Activated CD4-positive, CD25-positive, alpha-beta regulatory T cell (primary cell): ENCODE measurements around the gene GUCA1C.

Experiments used
- DNase-seq, 4 experiments: peaks; one replicate each; lab custom pipeline; 2025; lab: John Stamatoyannopoulos, UW

Gene GUCA1C

GRCh38 chr3:108907194-108907593 lies 46.5 kb downstream of the GUCA1C start:
- no peak for DNase-seq

- no peak for DNase-seq
These were observed 54.1 kb downstream of the GUCA1C start for GRCh38 chr3:108899530-108899929.

GRCh38 chr3:108897883-108898282 lies 55.8 kb downstream of the GUCA1C start:
- no peak for DNase-seq

GRCh38 chr3:108894981-108895380 lies 58.7 kb downstream of the GUCA1C start:
- no peak for DNase-seq

GRCh38 chr3:108891833-108892232 lies 61.8 kb downstream of the GUCA1C start:
- DNase-seq = no peak

- DNase-seq = no peak
These were observed 65.9 kb downstream of the GUCA1C start for GRCh38 chr3:108887777-108888176.

GRCh38 chr3:108887121-108887520 lies 66.6 kb downstream of the GUCA1C start:
- DNase-seq = no peak

GRCh38 chr3:108883373-108883772 lies 70.3 kb downstream of the GUCA1C start:
- DNase-seq = no peak

GRCh38 chr3:108882762-108883161 lies 70.9 kb downstream of the GUCA1C start:
- no peak for DNase-seq

- DNase-seq = no peak
These were observed 73.8 kb downstream of the GUCA1C start for GRCh38 chr3:108879915-108880314.

GRCh38 chr3:108877901-108878300 lies 75.8 kb downstream of the GUCA1C start:
- DNase-seq = no peak

- no peak for DNase-seq
These were observed 89.9 kb downstream of the GUCA1C start for GRCh38 chr3:108863799-108864135.

GRCh38 chr3:108862865-108863798 lies 90.5 kb downstream of the GUCA1C start:
- DNase-seq = no peak

- no peak for DNase-seq
These were observed 92.3 kb downstream of the GUCA1C start for GRCh38 chr3:108861401-108861800.
